Measurements from ENCODE around the gene IL12RB2. TPM values are rescaled to one million over a fixed set of nuclear protein-coding genes. Genes with fewer than 3 reads are reported as not detected.

Gene IL12RB2
- polyA plus RNA-seq, 1 of the 3 experiments (the other 2 are of a cell fraction) = not detected

DNA sequence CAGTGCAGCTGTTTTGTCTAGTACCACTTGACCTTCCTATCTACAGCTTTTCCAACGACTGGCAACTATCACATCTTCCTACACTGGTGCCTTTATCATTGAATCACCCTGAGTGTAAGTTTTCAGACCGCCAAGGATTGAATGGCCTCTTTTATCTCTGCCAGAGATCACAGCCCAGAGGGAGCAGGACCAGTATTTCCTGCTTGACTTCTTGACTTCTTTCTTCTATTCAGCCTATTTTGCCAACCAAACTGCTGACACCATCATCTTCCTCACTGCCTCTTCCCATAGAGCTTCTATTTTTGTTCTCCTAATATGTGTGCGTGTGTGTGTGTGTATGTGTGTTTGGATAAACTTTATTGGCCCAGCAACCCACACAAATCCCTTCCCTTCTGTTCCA, 68.7 kb downstream of the IL12RB2 start:
- no peaks in the 10 kb centered on the region for H4K20me1 ChIP-seq (ENCODE audit: insufficient read depth)
- no peaks in the 10 kb centered on the region for H3F3A ChIP-seq (replicated peaks; ENCODE audit: insufficient read depth)
- H3K4me2 ChIP-seq = no peak overlapping the region
- POLR2A ChIA-PET = no interaction called here
- no peak overlapping the region for H3K9ac ChIP-seq
- no peak for DNase-seq
- no peak overlapping the region for H3K4me3 ChIP-seq (ENCODE audit: low read depth in 2 of 2, low read length in 1 of 2)
- H3K4me1 ChIP-seq (ENCODE audit: control insufficient read depth in 1 of 2, insufficient read depth in 2 of 2, low read depth in 1 of 2, low read length in 1 of 2) = peaks cover 3 to 6% of the 10 kb centered on the region in 2 experiments; a peak in 2 of 4 replicates
- CTCF ChIA-PET = interaction anchor here (1.0 kb wide), 1 partner anchor 124 kb away, joined by 4 read pairs; no protein-coding TSS in a partner anchor
- TF ChIP-seq RXRA (IDR thresholded peaks at IDR 0.05; ENCODE audit: borderline replicate concordance, low read depth) (no peak), SIN3A (IDR thresholded peaks at IDR 0.05; ENCODE audit: borderline replicate concordance, low read depth, low read length) (no peak), GABPA (IDR thresholded peaks at IDR 0.05; ENCODE audit: low read depth) (no peak), MXI1 (IDR thresholded peaks at IDR 0.05; ENCODE audit: low read depth, low read length) (no peak), SMC3 (IDR thresholded peaks at IDR 0.05; ENCODE audit: low read depth, low read length) (no peak), YY1 (IDR thresholded peaks at IDR 0.05; ENCODE audit: low read depth) (no peak), NRF1 (IDR thresholded peaks at IDR 0.05; ENCODE audit: low read depth, low read length) (no peak), MEF2A (IDR thresholded peaks at IDR 0.05; ENCODE audit: borderline replicate concordance, low read depth) (no peak), FOXM1 (IDR thresholded peaks at IDR 0.05; ENCODE audit: low read depth) (no peak), RAD21 (IDR thresholded peaks at IDR 0.05; ENCODE audit: low read length) (no peak), JUND (IDR thresholded peaks at IDR 0.05) (no peak), POLR2AphosphoS5 (IDR thresholded peaks at IDR 0.05; ENCODE audit: low read depth, low read length) (no peak), ELF1 (IDR thresholded peaks at IDR 0.05) (no peak)
- TF ChIP-seq, protein P1, sequence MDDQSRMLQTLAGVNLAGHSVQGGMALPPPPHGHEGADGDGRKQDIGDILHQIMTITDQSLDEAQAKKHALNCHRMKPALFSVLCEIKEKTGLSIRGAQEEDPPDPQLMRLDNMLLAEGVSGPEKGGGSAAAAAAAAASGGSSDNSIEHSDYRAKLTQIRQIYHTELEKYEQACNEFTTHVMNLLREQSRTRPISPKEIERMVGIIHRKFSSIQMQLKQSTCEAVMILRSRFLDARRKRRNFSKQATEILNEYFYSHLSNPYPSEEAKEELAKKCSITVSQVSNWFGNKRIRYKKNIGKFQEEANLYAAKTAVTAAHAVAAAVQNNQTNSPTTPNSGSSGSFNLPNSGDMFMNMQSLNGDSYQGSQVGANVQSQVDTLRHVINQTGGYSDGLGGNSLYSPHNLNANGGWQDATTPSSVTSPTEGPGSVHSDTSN (IDR thresholded peaks at IDR 0.05) = no peak
- TF ChIP-seq, protein P2, sequence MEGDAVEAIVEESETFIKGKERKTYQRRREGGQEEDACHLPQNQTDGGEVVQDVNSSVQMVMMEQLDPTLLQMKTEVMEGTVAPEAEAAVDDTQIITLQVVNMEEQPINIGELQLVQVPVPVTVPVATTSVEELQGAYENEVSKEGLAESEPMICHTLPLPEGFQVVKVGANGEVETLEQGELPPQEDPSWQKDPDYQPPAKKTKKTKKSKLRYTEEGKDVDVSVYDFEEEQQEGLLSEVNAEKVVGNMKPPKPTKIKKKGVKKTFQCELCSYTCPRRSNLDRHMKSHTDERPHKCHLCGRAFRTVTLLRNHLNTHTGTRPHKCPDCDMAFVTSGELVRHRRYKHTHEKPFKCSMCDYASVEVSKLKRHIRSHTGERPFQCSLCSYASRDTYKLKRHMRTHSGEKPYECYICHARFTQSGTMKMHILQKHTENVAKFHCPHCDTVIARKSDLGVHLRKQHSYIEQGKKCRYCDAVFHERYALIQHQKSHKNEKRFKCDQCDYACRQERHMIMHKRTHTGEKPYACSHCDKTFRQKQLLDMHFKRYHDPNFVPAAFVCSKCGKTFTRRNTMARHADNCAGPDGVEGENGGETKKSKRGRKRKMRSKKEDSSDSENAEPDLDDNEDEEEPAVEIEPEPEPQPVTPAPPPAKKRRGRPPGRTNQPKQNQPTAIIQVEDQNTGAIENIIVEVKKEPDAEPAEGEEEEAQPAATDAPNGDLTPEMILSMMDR (IDR thresholded peaks at IDR 0.05) = no peak
- TF ChIP-seq, protein P3, sequence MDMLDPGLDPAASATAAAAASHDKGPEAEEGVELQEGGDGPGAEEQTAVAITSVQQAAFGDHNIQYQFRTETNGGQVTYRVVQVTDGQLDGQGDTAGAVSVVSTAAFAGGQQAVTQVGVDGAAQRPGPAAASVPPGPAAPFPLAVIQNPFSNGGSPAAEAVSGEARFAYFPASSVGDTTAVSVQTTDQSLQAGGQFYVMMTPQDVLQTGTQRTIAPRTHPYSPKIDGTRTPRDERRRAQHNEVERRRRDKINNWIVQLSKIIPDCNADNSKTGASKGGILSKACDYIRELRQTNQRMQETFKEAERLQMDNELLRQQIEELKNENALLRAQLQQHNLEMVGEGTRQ (IDR thresholded peaks at IDR 0.05; ENCODE audit: borderline replicate concordance, low read depth, low read length) = no peak
- TF ChIP-seq, protein P4, sequence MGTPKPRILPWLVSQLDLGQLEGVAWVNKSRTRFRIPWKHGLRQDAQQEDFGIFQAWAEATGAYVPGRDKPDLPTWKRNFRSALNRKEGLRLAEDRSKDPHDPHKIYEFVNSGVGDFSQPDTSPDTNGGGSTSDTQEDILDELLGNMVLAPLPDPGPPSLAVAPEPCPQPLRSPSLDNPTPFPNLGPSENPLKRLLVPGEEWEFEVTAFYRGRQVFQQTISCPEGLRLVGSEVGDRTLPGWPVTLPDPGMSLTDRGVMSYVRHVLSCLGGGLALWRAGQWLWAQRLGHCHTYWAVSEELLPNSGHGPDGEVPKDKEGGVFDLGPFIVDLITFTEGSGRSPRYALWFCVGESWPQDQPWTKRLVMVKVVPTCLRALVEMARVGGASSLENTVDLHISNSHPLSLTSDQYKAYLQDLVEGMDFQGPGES (IDR thresholded peaks at IDR 0.05; ENCODE audit: low read depth, low read length) = no peak
- TF ChIP-seq, protein P5, sequence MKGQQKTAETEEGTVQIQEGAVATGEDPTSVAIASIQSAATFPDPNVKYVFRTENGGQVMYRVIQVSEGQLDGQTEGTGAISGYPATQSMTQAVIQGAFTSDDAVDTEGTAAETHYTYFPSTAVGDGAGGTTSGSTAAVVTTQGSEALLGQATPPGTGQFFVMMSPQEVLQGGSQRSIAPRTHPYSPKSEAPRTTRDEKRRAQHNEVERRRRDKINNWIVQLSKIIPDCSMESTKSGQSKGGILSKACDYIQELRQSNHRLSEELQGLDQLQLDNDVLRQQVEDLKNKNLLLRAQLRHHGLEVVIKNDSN (IDR thresholded peaks at IDR 0.05; ENCODE audit: borderline replicate concordance, low read depth) = no peak
- TF ChIP-seq, protein P6, sequence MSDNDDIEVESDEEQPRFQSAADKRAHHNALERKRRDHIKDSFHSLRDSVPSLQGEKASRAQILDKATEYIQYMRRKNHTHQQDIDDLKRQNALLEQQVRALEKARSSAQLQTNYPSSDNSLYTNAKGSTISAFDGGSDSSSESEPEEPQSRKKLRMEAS (IDR thresholded peaks at IDR 0.05; ENCODE audit: low read depth) = no peak
- no peaks in the 10 kb centered on the region for H3K79me2 ChIP-seq (ENCODE audit: insufficient read depth)
- H2AFZ ChIP-seq (ENCODE audit: low read depth) = no peak overlapping the region
- no peaks in the 10 kb centered on the region for H3K27me3 ChIP-seq (ENCODE audit: insufficient read depth)
- H3K9me3 ChIP-seq = no peaks in the 10 kb centered on the region
- no peaks in the 10 kb centered on the region for H3K36me3 ChIP-seq (replicated peaks in 1 of 2; ENCODE audit: control insufficient read depth in 1 of 2, insufficient read depth in 2 of 2, low read length in 1 of 2)
- no peaks in the 10 kb centered on the region for H3K9me2 ChIP-seq
- 78% methylated on average over 3 of the region's 3 CpGs for WGBS (ENCODE audit: low lambda C conversion rate)
- H3K27ac ChIP-seq (ENCODE audit: low read depth in 2 of 2, low read length in 1 of 2) = no peak overlapping the region

Data from SK-N-SH (cell line).